Fibroblast of mammary gland (primary cell): ENCODE results near the gene BRD2.

Experiments
- DNase-seq: peaks from one replicate; pipeline ENCODE4 v3.0.0-alpha.2; 2010; ENCODE audit warnings: low read depth
- H3K4me3 ChIP-seq: 2 replicates; pipeline ENCODE4 v1.5.1; 2011; ENCODE audit warnings: low read depth, mild to moderate bottlenecking, low read length, moderate library complexity; ENCODE audit not compliant: control insufficient read depth
- TF ChIP-seq, protein P1 (sequence below): conservative IDR thresholded peaks from 2 replicates; pipeline ENCODE4 v1.5.1; 2011; ENCODE audit warnings: low read depth, low read length, inconsistent platforms; ENCODE audit not compliant: control insufficient read depth, insufficient read depth

The BRD2 gene

DNA sequence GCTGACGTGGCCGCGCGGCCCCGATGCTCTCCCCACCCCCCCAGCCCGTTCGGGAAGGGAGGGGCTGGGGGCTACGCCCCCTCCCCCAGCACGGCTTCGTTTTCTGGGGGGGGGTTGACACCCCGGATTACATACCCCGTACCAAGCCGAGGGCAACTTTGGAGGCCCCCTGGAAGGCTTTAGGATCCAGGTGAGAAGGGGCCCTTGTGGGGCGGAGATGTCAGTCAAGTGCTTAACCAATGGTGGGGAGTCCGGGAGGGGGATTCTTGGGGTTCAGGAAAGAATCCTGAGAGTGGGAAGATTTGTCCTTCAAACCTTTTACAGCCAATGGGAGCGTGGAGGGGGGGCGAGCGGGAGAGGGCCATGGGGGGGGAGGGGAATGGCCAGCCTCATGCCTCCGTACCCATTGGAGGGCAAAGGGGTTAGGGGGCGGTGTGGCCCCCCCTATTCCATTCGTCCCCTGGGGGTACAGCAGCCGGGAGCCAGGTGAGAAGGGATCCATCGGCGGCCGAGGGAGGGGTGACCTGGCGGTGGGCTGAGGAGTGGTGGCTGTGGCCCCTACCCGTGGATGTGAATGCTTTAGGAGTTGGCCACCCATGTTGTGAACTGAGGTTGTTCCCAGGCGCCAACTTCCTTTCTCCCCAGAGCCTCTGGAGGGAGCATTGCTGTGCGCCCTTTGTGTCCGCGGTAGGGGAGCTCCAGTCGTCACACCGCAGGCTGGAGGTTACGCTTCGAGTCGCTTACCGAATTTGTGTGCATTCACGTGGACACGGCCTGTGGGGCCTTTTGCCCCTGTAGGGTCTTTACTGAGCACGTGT lies 682 bp downstream of the BRD2 start:
- TF ChIP-seq, protein P1, sequence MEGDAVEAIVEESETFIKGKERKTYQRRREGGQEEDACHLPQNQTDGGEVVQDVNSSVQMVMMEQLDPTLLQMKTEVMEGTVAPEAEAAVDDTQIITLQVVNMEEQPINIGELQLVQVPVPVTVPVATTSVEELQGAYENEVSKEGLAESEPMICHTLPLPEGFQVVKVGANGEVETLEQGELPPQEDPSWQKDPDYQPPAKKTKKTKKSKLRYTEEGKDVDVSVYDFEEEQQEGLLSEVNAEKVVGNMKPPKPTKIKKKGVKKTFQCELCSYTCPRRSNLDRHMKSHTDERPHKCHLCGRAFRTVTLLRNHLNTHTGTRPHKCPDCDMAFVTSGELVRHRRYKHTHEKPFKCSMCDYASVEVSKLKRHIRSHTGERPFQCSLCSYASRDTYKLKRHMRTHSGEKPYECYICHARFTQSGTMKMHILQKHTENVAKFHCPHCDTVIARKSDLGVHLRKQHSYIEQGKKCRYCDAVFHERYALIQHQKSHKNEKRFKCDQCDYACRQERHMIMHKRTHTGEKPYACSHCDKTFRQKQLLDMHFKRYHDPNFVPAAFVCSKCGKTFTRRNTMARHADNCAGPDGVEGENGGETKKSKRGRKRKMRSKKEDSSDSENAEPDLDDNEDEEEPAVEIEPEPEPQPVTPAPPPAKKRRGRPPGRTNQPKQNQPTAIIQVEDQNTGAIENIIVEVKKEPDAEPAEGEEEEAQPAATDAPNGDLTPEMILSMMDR, result peak; percentile 19
- DNase-seq, result peak; percentile 83
- H3K4me3 ChIP-seq, result peak overlapping the region; percentile 98

- TF ChIP-seq, protein P1, result peak; percentile 12
- H3K4me3 ChIP-seq, result peak overlapping the region; percentile 98
- peak; percentile 98 for DNase-seq
These were observed 1.5 kb downstream of the BRD2 start for GRCh38 chr6:32969685-32970412.

DNA sequence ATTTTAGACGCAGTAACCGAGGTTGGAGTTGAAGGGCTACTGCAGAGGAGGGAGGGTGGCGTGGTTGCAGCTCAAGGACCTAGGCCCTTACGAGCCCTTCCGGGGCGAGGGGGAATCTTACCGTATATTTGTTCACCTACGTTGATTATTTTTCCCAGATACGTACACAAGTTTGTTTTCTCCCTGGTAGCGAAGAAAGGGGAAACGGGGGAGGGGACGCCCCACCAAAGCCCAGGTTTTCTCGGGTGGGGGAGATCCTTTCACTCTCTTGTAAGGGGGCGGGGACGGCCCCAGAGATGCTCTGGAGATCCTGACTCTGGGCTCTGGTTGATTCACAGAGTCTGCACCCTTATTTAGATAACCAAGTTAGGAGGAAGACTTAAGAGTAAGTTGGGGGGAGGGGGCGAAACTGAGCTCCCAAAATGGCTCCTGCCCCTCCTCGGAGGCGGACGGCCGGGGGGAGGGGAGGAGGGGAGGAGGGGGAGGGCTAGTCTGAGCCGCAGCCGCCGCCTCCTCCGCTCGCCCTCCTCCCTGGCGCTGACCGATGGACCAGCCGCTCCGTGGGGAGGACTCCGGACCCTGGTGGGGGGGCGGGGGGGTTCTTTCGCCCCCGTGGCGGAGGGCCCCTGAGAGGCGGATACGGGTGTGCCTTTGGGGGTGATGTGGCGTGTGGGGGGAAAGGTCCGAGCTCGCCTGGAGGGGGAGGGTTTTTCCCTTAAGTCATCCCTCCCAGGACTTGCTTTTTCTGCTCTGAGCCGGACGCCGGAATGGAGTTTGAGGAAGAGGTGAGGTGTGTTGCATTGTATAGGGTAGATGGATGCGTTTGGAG lies 2.2 kb downstream of the BRD2 start:
- DNase-seq, result peak; percentile 90
- peak overlapping the region; percentile 98 for H3K4me3 ChIP-seq
- TF ChIP-seq, protein P1, result no peak

- TF ChIP-seq, protein P1, result no peak
- peak overlapping the region; percentile 98 for H3K4me3 ChIP-seq
- DNase-seq, result no peak
These were observed 2.8 kb downstream of the BRD2 start for GRCh38 chr6:32971242-32971580.

DNA sequence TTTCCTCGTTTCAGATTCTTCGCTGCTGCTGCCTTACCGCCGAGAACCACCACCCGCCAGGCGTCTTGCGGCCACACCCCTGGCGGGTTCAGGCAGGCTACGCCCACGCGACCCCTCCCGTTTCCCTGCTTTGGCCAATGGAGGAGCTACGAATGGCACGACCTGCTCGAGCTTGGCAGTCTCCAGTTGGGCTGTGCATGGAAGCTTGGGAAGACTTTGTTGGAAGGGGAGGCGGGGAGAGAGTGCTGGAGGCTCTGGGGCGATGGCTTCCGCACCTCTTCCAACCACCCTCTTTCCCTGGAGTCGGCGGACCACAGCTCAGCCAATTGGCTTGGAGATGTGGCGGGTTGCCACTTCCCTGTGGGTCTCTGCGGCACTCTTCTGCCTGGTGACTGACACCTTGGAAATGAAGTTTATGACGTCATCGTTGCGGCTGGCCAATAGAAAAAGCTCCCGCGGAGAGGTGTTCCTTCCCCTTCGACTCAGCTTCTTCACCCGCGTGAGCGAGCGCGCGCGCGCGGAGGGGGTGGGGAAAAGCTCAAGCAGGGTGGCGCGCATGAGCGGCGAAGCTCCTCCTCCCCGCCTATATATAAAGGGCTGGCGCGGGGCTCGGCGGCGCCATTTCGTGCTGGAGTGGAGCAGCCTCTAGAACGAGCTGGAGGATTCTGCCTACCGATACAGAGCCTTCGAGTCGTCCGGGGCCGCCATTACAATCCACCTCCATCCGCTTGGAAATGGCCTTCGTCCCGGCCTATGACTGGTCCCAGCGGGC lies 3.4 kb downstream of the BRD2 start:
- TF ChIP-seq, protein P1, result no peak
- peak overlapping the region; percentile 98 for H3K4me3 ChIP-seq
- peak; percentile 100 for DNase-seq

GRCh38 chr6:32972353-32973143 lies 4.2 kb downstream of the BRD2 start:
- DNase-seq, result no peak
- TF ChIP-seq, protein P1, result no peak
- peak overlapping the region; percentile 68 for H3K4me3 ChIP-seq
